LNCaP clone FGC (cell line): ENCODE measurements around the gene DHX29.

Experiments
- DNase-seq: peaks from one replicate; pipeline ENCODE4 v3.0.0-alpha.2; 2011; ENCODE audit warnings: low read depth
- H3K4me3 ChIP-seq: 2 replicates; pipeline ENCODE4 v1.5.1; 2011; ENCODE audit warnings: mild to moderate bottlenecking, low read depth, low read length, control low read depth
- TF ChIP-seq, protein P1 (sequence below): IDR thresholded peaks from 2 replicates; pipeline ENCODE4 v1.5.1; 2012; ENCODE audit warnings: mild to moderate bottlenecking; ENCODE audit not compliant: control insufficient read depth, insufficient read depth; ENCODE audit errors: extremely low read depth

DHX29 gene

DNA sequence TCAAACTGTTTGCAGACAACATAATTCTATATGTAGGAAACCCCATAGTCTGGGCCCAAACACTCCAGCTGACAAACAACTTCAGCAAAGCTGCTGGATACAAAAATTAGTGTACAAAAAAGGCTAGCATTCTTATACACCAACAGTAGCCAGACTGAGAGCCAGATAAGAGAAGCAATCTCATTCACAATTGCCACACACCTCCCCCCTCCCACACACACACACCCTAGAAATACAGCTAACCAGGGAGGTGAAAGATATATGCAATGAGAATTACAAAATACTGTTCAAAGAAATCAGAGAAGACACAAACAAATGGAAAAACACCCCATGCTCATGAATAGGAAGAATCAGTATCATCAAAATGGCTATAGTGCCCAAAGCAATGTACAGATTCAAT is 9.3 kb upstream of the DHX29 start:
- no peak for DNase-seq
- no peak overlapping the region for H3K4me3 ChIP-seq
- TF ChIP-seq, protein P1, sequence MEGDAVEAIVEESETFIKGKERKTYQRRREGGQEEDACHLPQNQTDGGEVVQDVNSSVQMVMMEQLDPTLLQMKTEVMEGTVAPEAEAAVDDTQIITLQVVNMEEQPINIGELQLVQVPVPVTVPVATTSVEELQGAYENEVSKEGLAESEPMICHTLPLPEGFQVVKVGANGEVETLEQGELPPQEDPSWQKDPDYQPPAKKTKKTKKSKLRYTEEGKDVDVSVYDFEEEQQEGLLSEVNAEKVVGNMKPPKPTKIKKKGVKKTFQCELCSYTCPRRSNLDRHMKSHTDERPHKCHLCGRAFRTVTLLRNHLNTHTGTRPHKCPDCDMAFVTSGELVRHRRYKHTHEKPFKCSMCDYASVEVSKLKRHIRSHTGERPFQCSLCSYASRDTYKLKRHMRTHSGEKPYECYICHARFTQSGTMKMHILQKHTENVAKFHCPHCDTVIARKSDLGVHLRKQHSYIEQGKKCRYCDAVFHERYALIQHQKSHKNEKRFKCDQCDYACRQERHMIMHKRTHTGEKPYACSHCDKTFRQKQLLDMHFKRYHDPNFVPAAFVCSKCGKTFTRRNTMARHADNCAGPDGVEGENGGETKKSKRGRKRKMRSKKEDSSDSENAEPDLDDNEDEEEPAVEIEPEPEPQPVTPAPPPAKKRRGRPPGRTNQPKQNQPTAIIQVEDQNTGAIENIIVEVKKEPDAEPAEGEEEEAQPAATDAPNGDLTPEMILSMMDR = no peak

DNA sequence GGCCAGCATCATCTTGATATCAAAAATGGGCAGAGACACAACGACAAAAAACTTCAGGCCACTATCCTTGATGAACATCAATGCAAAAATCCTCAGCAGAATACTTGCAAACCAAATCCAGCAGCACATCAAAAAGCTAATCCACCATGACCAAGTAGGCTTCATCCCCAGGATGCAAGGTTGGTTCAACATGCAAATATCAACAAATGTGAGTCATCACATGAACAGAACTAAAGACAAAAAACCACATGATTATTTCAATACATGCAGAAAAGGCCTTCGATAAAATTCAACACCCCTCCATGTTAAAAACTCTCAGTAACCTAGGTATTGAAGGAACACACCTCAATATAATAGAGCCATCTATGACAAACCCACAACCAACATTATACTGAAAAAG is 8.8 kb upstream of the DHX29 start:
- no peak overlapping the region for H3K4me3 ChIP-seq
- TF ChIP-seq, protein P1 = no peak
- no peak for DNase-seq

DNA sequence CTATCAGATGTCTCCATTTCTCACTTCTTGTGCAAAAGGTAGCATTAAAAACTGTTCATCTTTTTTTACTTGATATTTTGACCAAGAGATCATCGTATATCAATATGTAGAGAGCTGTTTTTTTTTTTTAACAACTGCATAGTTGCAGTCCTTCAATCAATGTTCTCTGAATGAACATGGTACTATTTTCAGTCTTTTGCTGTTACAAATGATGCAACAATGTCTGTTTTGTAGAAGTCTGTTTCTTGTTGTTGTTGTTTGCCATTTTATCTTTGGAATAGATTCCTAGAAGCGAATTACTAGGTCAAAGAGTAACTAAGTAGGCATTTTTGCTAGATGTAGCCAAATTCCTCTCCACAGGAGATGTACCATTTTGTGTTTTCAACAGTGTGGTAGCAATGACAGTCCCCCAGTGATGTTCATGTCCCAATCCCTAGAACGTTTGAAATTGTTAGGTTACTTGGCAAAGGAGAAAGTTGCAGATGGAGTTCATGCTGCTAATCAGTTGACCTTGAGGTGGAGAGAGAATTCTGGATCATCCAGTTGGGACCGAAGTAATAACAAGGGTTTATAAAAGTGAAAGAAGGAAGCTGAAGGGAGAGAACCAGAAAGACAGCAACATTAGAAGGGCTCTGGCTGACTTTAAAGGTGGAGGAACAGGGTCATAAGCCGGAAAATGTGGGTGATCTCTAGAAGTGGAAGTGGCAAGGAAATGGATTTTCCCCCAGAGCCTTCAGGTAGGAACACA is 6.5 kb upstream of the DHX29 start:
- no peak for DNase-seq
- TF ChIP-seq, protein P1 = no peak
- H3K4me3 ChIP-seq = no peak overlapping the region

DNA sequence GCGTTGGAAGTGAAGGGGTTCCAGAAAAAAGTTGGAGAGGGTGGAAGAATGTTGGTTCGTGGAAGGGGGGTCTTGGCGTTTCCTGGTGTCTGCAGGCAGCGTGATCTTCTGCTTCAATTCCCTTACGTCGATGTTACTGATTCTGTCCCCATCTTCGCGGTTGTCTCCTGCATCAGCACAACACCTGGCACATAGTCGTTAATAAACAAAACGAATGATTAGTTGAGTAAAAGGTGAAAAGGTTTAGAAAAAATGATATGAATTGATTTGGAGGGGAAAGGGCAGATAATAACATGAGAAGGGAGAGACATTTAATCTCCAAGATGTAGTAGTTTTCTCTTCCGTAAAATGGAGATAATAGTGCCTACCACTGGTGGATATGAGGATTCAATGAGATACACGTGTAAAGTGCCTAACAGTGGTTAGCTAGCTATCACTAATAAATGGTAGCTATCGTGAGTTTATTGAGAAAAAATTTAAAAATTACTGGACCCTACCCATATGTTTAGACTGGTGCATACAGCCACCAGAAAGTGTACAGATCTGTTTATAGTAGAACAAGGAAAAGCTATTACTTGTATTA is 851 bp upstream of the DHX29 start:
- TF ChIP-seq, protein P1 = peak; percentile 52
- peak overlapping the region; percentile 80 for H3K4me3 ChIP-seq
- no peak for DNase-seq

DNA sequence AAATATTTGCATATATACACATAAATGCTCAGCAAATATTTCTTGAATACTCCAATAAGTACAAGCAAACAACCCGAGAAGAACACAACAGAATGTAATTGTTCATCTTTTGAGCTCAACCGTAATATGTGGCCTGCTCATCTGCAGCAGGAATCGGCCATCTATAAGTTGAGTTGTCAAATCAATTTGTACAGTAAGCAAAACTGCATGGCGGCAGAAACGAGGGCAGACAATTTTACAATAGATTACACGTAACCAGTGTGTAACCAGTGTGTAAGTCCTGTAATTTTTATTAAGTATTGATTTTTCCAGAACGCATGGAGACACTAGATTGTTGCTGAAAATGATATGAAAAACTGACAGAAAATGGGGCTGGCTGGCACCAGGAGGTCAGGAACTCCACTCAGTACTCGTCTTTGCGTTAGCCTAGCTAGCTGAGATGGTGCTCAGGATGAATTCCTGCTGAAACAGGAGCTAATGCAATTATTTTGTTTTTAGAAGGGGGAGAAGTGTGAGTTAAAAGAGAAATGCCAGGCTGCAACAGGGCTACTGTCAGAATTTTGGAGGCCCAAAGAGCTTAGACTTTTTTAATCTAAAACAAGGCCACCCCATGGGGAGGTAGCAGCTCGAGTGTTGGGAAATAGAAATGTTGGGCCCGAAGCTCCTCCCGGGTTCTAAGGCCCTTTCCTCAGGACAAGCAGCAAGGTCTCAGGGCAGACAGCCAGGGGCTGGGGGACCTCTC is 682 bp downstream of the DHX29 start:
- peak; percentile 50 for DNase-seq
- peak overlapping the region; percentile 80 for H3K4me3 ChIP-seq
- TF ChIP-seq, protein P1 = no peak

DNA sequence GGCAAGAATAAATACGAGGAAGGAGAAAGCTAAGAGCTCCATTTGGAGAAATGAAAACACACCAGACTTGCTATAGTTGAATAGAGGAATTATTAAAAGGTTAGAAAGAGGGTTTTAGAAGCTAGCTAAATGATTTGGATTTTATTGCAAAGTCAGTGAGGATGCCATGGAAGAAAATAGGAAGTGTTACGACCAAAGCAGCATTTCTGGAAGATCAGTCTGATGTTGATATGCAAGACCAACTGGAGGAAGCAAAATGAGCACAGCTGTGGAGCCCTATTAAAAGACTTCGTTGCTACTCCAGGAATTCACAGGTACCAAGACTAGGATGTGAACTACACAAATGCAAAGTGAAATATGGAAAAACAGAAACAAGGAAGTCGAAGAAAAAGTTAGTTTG is 2.1 kb downstream of the DHX29 start:
- no peak for DNase-seq
- TF ChIP-seq, protein P1 = no peak
- H3K4me3 ChIP-seq = no peak overlapping the region
